HepG2 (cell line): ENCODE data around the gene SLC35B2. TPM values are rescaled to one million over a fixed set of nuclear protein-coding genes. Genes with fewer than 3 reads are reported as not detected.

ENCODE experiments used
- ATAC-seq: fragments of 200-7000 bp; cut with Tn5 transposase; 3 replicates; pipeline ENCODE4 v1.9.1; 2020; ENCODE audit warnings: mild to moderate bottlenecking, moderate library complexity
- BruUV-seq: library from RNA; stranded (reverse); fragments of 400-500 nt; replicated peaks from 2 replicates; lab custom pipeline; 2021; lab: Mats Ljungman, UMichigan
- CTCF ChIA-PET: fragments of 300-600 bp; formaldehyde crosslinking; extraction: SDS; loops from one replicate; lab custom pipeline; 2021; ENCODE audit warnings: low total read pairs, inconsistent platforms, low intra/inter-chr PET ratio; lab: Yijun Ruan, JAX
- POLR2A ChIA-PET: fragments of 350-600 bp; sonication (Branson Sonifier 250); formaldehyde crosslinking; loops from one replicate; lab custom pipeline; 2020; ENCODE audit warnings: antibody characterized with exemption, inconsistent platforms; lab: Yijun Ruan, JAX
- DNase-seq: peaks from one replicate; pipeline ENCODE4 v3.0.0-alpha.2; 2015; ENCODE audit warnings: low spot score
- FAIRE-seq: peaks from 3 replicates; lab custom pipeline; 2011; peaks lifted over from hg19 to GRCh38; lab: Jason Lieb, UNC
- H2AFZ ChIP-seq: one replicate; pipeline ENCODE4 v1.6.1; 2011; ENCODE audit warnings: low read length, inconsistent platforms
- H3K27ac ChIP-seq: fragments of 300-600 bp; 3 replicates; pipeline ENCODE4 v1.8.0; 2011; ENCODE audit warnings: mixed run types, mild to moderate bottlenecking, mixed read lengths, low read length, inconsistent platforms; ENCODE audit not compliant: insufficient read depth; ENCODE audit errors: extremely low read length
- H3K27me3 ChIP-seq, 2 experiments: fragments of 200-600 bp in 1 of 2; 2 replicates in 1 of 2; 3 replicates in 1 of 2; pipeline versions ENCODE4 v1.6.0 to v1.8.0; 2011; ENCODE audit warnings: low read length in 2 of 2, mild to moderate bottlenecking in 2 of 2, moderate library complexity in 2 of 2, inconsistent platforms in 1 of 2; ENCODE audit not compliant: insufficient read depth in 2 of 2, control insufficient read depth in 1 of 2
- H3K36me3 ChIP-seq, 2 experiments: fragments of 200-600 bp in 1 of 2; replicated peaks in 1 of 2; 2 replicates in 1 of 2; 3 replicates in 1 of 2; pipeline versions ENCODE4 v1.5.1 to v1.8.0; 2011; ENCODE audit warnings: low read length in 2 of 2, inconsistent platforms in 1 of 2; ENCODE audit not compliant: insufficient read depth in 2 of 2, control insufficient read depth in 1 of 2
- H3K4me1 ChIP-seq: 2 replicates; pipeline ENCODE4 v1.5.1; 2012; ENCODE audit warnings: low read length, inconsistent platforms; ENCODE audit not compliant: insufficient read depth
- H3K4me2 ChIP-seq: 2 replicates; pipeline ENCODE4 v1.6.0; 2011; ENCODE audit warnings: low read depth, low read length, inconsistent platforms
- H3K4me3 ChIP-seq, 3 experiments: fragments of 200-600 bp in 1 of 3; sonication (generic), shearing (Covaris generic) in 1 of 3; replicated peaks in 1 of 3; 2 replicates each; pipeline ENCODE4 v1.5.1; 2011 to 2016; ENCODE audit warnings: low read length in 3 of 3, inconsistent platforms in 2 of 3, low read depth in 2 of 3, mild to moderate bottlenecking in 2 of 3, control low read depth in 1 of 3, mixed read lengths in 1 of 3; ENCODE audit not compliant: insufficient read depth in 1 of 3
- H3K79me2 ChIP-seq: one replicate; pipeline ENCODE4 v1.6.1; 2011; ENCODE audit warnings: low read length, inconsistent platforms; ENCODE audit not compliant: insufficient read depth
- H3K9ac ChIP-seq: 2 replicates; pipeline ENCODE4 v1.6.0; 2011; ENCODE audit warnings: mild to moderate bottlenecking, low read depth, low read length, inconsistent platforms; ENCODE audit not compliant: insufficient read depth
- H3K9me3 ChIP-seq: 2 replicates; pipeline ENCODE4 v1.5.1; 2012; ENCODE audit warnings: mild to moderate bottlenecking, low read length
- H4K20me1 ChIP-seq: 2 replicates; pipeline ENCODE4 v1.6.0; 2011; ENCODE audit warnings: inconsistent platforms, mild to moderate bottlenecking, low read length, moderate library complexity; ENCODE audit not compliant: insufficient read depth
- NKX3-1 ChIP-seq: sonication (generic); formaldehyde crosslinking; IDR thresholded peaks from 2 replicates; pipeline ENCODE4 v1.5.0; 2020; ENCODE audit warnings: missing genetic modification reagents
- STAG1 ChIP-seq: sonication (generic); formaldehyde crosslinking; IDR thresholded peaks from 2 replicates; pipeline ENCODE4 v1.4.0; 2020; ENCODE audit warnings: missing genetic modification reagents
- ZNF563 ChIP-seq: sonication (generic); formaldehyde crosslinking; IDR thresholded peaks from 2 replicates; pipeline ENCODE4 v1.8.0; 2022; ENCODE audit warnings: mild to moderate bottlenecking, moderate library complexity, missing genetic modification reagents
- WGBS: methylation state at CpG from one replicate; pipeline ENCODE4 v1.1.6; 2017; ENCODE audit warnings: low lambda C conversion rate; 5-methylcytosine and 5-hydroxymethylcytosine counted together
- in situ Hi-C: cut with HindIII; loops from 2 replicates; pipeline ENCODE4 v1.10.0; 2017; ENCODE audit warnings: low pct_unique_long_range_greater_than_20kb; ENCODE audit not compliant: extremely low pct_ligation_motif_present
- intact Hi-C: fragments of 100-400 bp; cut with micrococcal nuclease; formaldehyde crosslinking; loops from one replicate; pipeline ENCODE4 v1.10.0; 2022; ENCODE audit not compliant: unreplicated experiment
- polyA plus RNA-seq, 8 experiments: library from polyadenylated mRNA; depleted of rRNA in 3 of 8; stranded (reverse) in 7 of 8; unstranded in 1 of 8; fragments of >200 nt; fragmentation: Illumina TruSeq in 4 of 8; extraction: Trizol in 4 of 8; gene quantifications; 2 replicates each; pipeline versions ENCODE4 v1.2.1 to v1.2.3, GENCODE V29; 2011 to 2016; ENCODE audit warnings: low read depth in 4 of 8, missing spikeins in 1 of 8, mixed read lengths in 1 of 8; ENCODE audit not compliant: insufficient read depth in 1 of 8
- total RNA-seq, 5 experiments: library from RNA; depleted of rRNA; stranded (reverse); fragments of >200 nt; fragmentation: Illumina TruSeq; extraction: Trizol; gene quantifications; 2 replicates each; pipeline ENCODE4 v1.2.3, GENCODE V29; 2016; ENCODE audit warnings: low read depth in 1 of 5
- TF ChIP-seq, protein P1 (sequence below): sonication (generic); formaldehyde crosslinking; IDR thresholded peaks from 2 replicates; pipeline ENCODE4 v1.4.0; 2020; ENCODE audit warnings: missing genetic modification reagents
- TF ChIP-seq, protein P2 (sequence below): sonication (generic); formaldehyde crosslinking; IDR thresholded peaks from 2 replicates; pipeline ENCODE4 v1.4.0; 2020; ENCODE audit warnings: missing genetic modification reagents
- TF ChIP-seq, protein P3 (sequence below): sonication (generic); formaldehyde crosslinking; IDR thresholded peaks from 2 replicates; pipeline ENCODE4 v1.4.0; 2020; ENCODE audit warnings: low read depth, missing genetic modification reagents

The SLC35B2 gene
- total and polyA plus RNA-seq, 2 of the 13 experiments (the other 11 are each of a cell fraction or from before 2014, with no cell fraction given) = 61.1 to 148 TPM

DNA sequence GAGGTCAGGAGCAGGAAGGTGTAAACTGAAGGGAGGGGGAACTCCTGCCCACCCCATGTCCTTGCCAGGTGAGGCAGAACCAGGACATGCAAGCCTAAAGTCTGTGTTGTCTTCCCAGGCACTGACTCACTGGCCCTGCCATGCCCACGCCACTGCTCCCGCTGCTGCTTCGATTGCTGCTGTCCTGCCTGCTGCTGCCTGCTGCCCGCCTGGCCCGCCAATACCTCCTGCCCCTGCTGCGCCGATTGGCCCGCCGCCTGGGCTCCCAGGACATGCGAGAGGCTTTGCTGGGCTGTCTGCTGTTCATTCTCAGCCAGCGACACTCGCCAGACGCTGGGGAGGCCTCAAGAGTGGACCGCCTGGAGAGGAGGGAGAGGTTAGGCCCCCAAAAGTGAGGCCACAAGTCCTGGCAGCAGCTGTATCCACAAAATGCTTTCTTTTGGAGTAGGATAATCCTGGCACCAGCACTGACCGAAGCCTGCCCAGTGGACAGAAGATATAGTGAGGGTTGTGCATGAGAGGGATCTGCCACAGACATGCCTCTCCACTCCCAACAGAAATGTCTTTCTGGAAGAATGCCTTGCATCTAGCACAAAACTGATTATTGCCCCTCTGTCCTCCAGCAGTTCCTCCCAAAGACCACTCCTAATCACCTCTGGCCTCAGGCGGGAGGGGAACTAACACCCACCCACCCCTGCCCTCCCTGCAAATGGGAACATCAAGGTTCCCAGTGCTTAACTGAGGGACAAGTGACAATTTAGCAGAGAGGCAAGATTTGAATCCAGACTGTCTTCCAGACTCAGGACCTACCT is 39.8 kb downstream of the SLC35B2 start (continued):
- TF ChIP-seq STAG1 (no peak), NKX3-1 (CRISPR knock-in tag) (no peak)
- TF ChIP-seq, protein P1, sequence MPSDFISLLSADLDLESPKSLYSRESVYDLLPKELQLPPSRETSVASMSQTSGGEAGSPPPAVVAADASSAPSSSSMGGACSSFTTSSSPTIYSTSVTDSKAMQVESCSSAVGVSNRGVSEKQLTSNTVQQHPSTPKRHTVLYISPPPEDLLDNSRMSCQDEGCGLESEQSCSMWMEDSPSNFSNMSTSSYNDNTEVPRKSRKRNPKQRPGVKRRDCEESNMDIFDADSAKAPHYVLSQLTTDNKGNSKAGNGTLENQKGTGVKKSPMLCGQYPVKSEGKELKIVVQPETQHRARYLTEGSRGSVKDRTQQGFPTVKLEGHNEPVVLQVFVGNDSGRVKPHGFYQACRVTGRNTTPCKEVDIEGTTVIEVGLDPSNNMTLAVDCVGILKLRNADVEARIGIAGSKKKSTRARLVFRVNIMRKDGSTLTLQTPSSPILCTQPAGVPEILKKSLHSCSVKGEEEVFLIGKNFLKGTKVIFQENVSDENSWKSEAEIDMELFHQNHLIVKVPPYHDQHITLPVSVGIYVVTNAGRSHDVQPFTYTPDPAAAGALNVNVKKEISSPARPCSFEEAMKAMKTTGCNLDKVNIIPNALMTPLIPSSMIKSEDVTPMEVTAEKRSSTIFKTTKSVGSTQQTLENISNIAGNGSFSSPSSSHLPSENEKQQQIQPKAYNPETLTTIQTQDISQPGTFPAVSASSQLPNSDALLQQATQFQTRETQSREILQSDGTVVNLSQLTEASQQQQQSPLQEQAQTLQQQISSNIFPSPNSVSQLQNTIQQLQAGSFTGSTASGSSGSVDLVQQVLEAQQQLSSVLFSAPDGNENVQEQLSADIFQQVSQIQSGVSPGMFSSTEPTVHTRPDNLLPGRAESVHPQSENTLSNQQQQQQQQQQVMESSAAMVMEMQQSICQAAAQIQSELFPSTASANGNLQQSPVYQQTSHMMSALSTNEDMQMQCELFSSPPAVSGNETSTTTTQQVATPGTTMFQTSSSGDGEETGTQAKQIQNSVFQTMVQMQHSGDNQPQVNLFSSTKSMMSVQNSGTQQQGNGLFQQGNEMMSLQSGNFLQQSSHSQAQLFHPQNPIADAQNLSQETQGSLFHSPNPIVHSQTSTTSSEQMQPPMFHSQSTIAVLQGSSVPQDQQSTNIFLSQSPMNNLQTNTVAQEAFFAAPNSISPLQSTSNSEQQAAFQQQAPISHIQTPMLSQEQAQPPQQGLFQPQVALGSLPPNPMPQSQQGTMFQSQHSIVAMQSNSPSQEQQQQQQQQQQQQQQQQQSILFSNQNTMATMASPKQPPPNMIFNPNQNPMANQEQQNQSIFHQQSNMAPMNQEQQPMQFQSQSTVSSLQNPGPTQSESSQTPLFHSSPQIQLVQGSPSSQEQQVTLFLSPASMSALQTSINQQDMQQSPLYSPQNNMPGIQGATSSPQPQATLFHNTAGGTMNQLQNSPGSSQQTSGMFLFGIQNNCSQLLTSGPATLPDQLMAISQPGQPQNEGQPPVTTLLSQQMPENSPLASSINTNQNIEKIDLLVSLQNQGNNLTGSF (CRISPR knock-in tag) = 0 out of 2 replicates have a peak, but pooled peaks have one; percentile 39

DNA sequence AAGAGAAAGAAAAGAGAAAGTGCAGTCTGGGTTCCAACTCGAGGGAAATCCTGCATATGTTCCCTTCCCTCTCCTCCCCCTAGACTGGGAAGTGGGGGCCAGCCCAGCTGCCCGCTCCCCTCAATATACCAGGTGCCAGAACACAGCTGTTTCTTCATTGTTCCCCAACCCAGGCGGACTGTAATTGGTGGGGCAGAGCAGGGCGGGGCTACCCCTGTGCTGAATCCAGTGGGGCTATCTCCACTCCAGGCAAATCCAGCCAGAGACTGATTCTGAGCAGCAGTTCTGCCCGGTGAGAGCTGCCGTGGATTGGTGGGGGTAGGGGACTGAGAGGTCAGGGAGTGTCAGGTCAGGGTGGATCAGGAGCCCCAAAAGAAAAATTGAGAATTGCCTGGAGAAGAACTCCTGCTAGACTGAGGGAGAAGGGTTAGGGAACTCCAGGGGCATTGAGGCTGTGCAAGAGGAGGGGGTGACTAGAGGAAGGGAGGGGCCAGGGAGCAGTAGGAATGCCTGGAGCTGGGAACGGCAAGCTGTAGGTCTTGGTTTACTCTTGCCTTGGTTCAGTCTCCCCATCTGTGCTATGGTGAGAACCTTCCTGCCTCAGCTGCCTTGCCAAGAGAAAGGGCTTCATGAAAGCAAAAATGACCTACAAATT is 40.5 kb downstream of the SLC35B2 start, which contains the start of gene MYMX:
Gene MYMX (plus strand): TSS at position 250 of the 655 bp plus-strand sequence. CDS start 546 bp downstream, outside the sequence.
- TF ChIP-seq ZNF563 (CRISPR knock-in tag) = 0 out of 2 replicates have a peak, but pooled peaks have one; percentile 39
- TF ChIP-seq, protein P2, sequence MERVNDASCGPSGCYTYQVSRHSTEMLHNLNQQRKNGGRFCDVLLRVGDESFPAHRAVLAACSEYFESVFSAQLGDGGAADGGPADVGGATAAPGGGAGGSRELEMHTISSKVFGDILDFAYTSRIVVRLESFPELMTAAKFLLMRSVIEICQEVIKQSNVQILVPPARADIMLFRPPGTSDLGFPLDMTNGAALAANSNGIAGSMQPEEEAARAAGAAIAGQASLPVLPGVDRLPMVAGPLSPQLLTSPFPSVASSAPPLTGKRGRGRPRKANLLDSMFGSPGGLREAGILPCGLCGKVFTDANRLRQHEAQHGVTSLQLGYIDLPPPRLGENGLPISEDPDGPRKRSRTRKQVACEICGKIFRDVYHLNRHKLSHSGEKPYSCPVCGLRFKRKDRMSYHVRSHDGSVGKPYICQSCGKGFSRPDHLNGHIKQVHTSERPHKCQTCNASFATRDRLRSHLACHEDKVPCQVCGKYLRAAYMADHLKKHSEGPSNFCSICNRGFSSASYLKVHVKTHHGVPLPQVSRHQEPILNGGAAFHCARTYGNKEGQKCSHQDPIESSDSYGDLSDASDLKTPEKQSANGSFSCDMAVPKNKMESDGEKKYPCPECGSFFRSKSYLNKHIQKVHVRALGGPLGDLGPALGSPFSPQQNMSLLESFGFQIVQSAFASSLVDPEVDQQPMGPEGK (CRISPR knock-in tag) = 0 out of 2 replicates have a peak, but pooled peaks have one; percentile 29
- TF ChIP-seq, protein P3, sequence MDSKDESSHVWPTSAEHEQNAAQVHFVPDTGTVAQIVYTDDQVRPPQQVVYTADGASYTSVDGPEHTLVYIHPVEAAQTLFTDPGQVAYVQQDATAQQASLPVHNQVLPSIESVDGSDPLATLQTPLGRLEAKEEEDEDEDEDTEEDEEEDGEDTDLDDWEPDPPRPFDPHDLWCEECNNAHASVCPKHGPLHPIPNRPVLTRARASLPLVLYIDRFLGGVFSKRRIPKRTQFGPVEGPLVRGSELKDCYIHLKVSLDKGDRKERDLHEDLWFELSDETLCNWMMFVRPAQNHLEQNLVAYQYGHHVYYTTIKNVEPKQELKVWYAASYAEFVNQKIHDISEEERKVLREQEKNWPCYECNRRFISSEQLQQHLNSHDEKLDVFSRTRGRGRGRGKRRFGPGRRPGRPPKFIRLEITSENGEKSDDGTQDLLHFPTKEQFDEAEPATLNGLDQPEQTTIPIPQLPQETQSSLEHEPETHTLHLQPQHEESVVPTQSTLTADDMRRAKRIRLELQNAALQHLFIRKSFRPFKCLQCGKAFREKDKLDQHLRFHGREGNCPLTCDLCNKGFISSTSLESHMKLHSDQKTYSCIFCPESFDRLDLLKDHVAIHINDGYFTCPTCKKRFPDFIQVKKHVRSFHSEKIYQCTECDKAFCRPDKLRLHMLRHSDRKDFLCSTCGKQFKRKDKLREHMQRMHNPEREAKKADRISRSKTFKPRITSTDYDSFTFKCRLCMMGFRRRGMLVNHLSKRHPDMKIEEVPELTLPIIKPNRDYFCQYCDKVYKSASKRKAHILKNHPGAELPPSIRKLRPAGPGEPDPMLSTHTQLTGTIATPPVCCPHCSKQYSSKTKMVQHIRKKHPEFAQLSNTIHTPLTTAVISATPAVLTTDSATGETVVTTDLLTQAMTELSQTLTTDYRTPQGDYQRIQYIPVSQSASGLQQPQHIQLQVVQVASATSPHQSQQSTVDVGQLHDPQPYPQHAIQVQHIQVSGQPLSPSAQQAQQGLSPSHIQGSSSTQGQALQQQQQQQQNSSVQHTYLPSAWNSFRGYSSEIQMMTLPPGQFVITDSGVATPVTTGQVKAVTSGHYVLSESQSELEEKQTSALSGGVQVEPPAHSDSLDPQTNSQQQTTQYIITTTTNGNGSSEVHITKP (CRISPR knock-in tag) = no peak
- Histone ChIP-seq H3K79me2 (no peaks in the 10 kb centered on the region), H4K20me1 (no peaks in the 10 kb centered on the region), H3K36me3 (no peaks in the 10 kb centered on the region), H3K4me2 (peak within 1 kb of the TSS; percentile 82), H3K4me1 (peaks cover 63% of the 10 kb centered on the region), H3K4me3 (peak within 1 kb of the TSS in 2 of 3 experiments; percentile 10 to 53; a peak in 3 of 6 replicates), H3K9ac (peak within 1 kb of the TSS; percentile 14; the same call in 1 of the 2 replicates), H3K27ac (no peak within 1 kb of the TSS), H2AFZ (no peak within 1 kb of the TSS), H3K9me3 (no peaks in the 10 kb centered on the region), H3K27me3 (peaks cover 0 to 26% of the 10 kb centered on the region in 2 experiments; a peak in 4 of 5 replicates)
- no peak for FAIRE-seq
- ATAC-seq = no peak
- BruUV-seq = no TSS peak
- ChIA-PET POLR2A (interaction anchor here (0.6 to 1.2 kb wide), 3 partner anchors 21 to 24 kb away, joined by 3 to 5 read pairs (median 5); no protein-coding TSS in a partner anchor), CTCF (no interaction called here)
- intact Hi-C loops = no loop called here
- under 1% methylated on average over 7 of the region's 7 CpGs for WGBS
- no peak for DNase-seq
- in situ Hi-C loops = no loop called here
